Measurements from ENCODE around the gene NPEPL1.

GRCh38 chr20:58731192-58731591, 38.6 kb downstream of the NPEPL1 start:
- TF ChIP-seq POLR2A (IDR thresholded peaks at IDR 0.05; ENCODE audit: low read length) (no peak), GATA1 (IDR thresholded peaks at IDR 0.05; ENCODE audit: low read depth, low read length) (no peak)
